RPMI7951 (cell line): ENCODE results near the gene KCNK5. TPM values are rescaled to one million over a fixed set of nuclear protein-coding genes. Genes with fewer than 3 reads are reported as not detected.

Experiments used
- DNase-seq: peaks from one replicate; pipeline ENCODE4 v3.0.0-alpha.2; 2012; ENCODE audit warnings: low read depth
- total RNA-seq: library from RNA; depleted of rRNA; stranded (reverse); fragments of >200 nt; shearing (Covaris generic); gene quantifications from 2 replicates; pipeline ENCODE4 v1.2.3, GENCODE V29; 2014

The KCNK5 gene
- total RNA-seq, 1 experiment from 2014 or later: 0.12 TPM

DNA sequence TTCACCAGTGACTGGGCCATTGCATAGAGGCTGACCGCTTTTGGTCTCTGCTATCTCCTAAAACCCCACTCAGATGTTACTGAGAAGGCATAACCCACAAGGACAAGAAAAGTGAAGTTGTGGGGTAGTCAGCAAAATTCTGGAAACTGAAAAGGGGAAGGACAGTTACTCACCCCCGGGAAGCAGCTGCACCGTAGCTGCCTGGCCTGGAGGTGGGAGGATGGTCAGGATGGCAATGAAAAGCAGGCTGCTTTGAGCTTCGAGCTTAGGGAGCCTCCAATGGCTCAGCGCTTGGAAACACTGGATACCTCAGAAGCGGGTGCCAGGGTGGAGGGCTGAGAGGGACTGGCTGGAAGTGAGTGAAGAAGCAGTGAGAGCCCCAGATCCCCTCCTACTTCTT, 56.0 kb downstream of the KCNK5 start:
- DNase-seq: no peak

DNA sequence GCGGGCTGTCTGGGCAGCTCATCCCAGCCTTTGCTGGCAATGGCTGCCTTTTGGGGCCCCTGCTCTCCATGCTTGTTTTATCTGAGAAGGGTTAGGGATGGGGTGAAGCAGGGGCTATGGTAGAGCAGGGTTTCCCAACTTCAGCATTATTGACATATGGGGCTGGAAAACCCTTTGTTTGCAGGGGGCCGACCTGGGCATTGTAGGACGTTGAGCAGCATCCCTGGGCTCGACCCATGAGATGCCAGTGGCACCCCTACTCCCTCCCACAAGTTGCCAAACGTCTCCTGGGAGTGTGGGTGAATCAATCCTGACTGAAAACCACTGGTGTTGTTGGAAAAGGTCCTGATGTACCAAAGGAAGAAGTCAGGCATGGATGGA, 56.9 kb downstream of the KCNK5 start:
- DNase-seq: no peak

DNA sequence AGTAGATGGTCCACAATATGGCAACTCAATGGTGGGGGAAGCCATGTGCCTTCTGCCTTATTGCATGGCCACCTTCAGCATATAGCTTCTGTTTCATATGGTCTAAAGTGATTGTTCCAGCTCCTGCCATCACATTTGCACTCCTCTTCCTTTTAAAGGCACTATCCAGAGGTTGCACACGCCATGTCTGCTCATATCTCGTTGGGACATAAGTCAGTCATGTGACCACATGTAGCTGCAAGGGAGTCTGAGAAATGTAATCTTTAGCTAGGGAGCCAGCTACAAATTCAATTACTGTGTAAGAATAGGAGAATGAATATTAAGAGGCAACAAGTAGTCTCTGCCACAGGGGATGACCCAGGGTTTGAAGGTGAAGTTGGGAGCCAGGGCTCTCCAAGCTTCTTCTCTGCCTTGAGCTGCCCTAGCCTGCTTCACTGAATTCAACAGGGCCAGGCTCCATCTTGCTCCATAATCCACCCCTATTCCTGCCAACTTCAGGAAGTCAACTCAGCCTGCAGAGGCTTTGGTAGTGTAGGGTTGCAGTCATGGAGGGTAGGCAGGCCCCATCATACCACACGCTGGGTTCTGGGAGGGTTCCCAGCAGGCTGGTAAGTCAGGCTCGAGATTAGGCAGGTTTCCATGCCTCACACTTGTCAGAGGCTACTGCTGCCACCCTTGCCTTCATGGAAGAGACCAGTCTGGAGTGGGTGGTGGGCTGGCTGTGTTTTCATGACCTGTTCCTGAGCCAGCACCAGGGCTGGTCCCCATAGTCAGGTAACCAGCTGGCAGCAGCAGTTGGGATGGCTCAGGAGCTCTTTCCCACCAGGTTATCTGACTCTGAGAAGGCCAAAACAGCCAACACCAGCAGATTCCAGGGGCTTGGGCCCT, 57.5 kb downstream of the KCNK5 start:
- no peak for DNase-seq

DNA sequence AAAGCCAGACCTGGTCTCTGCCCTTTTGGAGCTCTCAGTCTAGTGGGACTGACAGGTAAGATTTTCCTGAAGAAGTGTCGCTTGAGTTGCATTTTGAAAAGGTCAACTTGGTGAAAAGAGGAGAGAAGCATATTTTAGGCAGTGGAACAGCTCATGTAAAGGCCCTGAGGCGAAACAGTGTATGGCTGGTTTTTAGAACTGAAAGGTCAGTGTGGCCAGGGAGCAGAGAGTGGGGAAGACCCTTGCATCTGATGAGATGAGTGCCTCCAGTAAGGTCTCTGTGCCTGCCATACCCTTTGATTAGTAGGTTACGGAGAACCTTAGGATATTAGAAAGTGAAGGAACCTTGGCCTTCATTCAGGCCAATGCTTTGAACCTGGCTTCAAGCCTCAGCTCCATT, 58.4 kb downstream of the KCNK5 start:
- no peak for DNase-seq

DNA sequence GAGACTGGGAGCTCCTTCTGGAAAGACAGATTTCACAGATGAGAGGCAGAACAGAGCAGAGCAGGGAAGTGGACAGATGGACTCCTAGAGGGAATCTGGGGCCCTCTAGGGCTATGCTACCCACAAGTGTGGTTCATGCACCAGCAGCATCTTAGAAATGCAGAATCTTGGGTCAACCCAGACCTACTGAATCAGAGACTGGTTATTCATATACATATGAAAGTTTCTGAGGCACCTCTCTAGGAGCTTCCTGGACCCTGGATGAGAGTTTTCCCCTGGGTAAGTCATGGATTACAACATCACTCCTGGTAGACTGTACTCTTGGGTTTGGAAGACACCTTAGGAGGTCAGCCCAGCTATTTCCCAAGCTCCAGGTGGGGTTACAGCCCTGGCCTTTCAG, 58.9 kb downstream of the KCNK5 start:
- no peak for DNase-seq

DNA sequence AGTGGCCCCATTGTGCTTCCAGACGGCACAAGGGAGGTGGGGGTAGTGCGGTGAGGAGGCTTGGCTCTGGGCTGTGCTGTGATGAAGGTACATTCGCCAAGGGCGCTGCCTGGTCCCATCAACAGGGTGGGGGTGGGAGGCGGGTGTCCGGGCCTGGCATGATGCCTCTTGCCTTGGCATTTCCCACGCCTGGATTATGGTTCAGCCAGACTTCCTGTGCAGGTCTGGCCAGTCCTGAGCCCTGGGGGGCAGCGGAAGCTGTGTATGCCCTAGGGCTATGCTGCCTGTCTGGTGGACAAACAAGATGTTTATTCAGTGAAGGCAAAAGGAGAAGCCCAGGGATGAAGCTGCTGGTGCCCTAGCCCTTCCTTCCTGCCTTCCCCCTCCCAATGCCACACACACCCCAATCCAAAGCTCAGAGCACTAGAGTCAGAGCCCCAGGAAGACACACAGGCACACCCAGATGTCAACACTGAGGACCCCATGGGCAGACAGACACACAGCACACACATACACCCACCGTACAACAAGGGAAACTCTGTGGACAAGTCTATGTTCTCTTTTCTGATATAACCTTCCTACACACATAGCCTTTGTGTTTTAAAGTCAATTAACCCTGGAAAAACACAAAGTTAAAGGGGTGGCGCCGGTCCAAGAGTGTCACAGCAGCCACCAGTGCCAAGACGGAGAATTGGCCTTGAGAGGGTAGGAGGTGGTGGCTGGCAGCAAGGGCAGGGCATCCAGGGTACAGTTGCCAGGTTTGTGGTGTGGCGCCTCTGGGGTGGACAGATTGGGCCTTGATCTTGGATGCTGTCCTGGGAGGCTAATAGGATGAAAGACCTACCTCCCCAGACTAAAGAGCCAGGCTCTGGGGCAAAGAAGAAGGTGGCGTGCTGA, 59.6 kb downstream of the KCNK5 start:
- DNase-seq: no peak

DNA sequence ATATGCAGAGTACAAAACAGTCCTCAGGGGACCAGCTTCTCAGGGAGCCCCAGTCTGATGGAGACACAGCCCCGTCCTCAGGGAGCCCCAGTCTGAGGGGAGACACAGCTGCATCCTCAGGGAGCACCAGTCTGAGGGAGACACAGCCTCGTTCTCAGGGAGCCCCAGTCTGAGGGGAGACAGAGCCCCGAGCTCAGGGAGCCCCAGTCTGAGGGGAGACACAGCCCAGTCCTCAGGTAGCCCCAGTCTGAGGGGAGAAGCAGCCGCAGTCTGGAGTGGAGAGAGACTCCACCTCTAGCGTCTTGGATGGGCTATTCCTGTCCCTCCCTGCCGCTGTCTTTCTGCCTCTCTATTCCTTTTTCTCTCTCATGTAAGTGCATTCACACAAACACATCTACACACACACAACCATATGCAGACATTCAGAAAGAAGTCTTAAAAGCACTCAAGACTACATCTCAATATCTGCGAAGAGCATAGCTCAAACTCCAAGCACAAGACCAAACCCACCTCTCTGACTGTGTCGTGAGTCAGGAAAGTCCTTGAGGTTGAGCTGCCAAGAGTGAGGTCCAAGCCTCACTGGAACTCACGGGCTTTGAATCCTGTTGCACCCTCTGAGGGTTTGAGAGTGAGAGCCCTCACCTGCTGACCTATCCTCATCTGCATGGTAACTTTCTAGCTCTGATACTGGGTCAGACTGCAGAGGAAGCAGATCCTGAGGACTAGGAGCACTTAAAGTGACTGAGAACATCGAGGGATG, 61.2 kb downstream of the KCNK5 start:
- DNase-seq: no peak

DNA sequence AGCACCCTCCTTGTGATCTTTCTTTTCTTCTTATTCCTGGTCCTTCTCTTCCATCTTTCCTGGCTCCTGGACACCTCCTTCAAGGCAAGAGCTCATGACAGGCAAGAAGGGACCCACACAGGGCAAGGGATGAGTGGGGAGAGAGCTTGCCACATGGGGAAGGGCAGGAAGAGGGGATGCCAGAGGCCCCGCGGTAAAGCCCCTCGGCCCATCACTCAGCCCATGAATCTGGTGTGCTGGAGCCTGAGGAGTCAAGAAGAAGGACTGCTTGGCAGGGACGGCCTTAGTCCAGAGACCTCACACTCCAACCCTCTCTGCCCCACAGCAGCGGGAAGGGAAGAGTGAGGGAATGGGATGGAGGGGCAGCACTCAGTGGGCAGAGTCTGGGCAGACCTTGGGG, 62.0 kb downstream of the KCNK5 start:
- DNase-seq: no peak

DNA sequence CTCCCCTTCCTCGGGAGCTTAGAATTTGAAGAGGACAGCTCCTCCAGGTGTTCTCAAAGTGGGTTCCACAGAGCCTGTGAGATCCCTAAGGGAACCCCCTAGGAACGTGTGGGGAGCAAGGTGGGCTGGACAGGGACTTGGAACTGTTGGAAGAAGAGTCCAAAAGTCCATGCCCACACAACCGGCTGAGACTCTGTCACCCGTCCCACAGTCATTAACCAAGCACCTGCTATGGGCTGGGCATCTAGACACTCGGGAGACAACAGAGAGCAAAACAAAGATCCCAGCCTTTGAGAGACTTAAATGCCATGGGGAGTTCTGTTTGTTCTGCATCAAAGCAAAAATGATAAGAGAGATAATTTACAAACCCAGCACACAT, 62.4 kb downstream of the KCNK5 start:
- no peak for DNase-seq

DNA sequence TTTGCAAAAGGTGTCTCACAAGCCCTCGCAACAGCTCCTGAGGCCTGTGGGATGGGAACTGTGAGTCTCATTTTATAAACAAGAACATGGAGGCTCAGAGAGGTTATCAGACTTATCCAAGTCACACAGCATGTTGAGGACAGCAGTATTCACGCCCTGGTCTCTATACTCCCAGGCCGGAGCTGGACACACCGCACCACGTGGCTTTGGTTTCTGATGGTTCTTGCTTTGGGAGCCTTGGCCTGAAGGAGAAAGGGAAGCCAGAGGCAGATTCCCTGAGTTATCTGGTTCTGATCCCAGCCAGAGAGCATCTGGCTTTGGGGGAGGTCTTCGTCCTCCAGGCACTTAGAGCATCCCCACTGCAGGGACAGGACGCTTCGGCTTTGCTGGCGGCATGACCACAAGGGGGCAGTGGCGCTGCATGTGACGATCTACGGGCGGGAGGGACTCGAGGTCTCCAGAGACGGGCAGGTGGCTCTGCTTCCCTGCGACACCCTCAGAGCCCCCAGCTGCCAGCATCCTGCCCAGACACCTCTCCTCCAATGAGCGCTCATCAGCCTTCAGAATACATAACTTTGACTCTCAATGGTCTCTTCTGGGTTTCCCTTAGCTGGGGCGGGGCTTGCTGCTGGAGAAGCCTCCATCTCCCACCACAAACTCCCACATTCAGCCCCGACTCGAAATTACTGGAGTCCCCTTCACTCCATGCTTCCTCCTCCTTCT, 62.9 kb downstream of the KCNK5 start:
- DNase-seq: peak; percentile 50

DNA sequence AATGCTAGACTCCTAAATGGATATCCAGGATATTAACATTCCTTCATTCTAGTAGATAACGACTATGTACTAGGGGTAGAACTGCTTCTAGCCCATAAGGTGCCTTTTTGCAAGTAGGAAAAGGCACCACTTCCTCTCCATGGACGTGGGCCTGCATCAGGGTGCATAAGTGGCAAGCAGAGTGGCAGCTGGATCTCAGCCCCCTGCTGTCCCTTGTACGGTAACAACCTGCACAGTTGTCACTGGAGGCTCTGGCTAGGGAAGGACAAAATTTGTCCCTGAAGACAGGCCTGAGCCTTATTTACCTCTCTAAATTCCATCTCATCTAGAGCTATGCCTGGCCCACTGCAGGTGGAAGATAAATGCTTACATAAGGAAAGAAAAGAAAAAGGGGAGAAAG, 71.8 kb downstream of the KCNK5 start:
- DNase-seq: no peak

DNA sequence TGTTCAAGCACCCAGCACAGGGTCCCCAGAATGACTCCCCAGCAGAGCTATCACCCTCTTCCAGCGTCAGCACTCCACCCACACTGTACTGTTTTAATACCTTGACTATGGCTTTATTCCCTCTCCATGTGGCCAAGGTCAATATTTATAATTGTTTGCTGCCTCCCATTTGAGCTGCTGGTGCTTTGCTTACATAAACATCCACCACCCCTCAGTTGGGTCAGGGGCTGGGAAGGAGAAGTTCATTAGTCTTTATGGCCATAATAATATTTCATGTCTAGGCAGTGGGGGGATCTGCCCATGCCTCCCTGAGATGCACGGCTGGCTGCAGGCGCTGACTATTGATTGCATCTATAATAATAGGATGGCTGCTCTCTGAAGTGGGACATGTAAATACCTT, 72.5 kb downstream of the KCNK5 start:
- no peak for DNase-seq

DNA sequence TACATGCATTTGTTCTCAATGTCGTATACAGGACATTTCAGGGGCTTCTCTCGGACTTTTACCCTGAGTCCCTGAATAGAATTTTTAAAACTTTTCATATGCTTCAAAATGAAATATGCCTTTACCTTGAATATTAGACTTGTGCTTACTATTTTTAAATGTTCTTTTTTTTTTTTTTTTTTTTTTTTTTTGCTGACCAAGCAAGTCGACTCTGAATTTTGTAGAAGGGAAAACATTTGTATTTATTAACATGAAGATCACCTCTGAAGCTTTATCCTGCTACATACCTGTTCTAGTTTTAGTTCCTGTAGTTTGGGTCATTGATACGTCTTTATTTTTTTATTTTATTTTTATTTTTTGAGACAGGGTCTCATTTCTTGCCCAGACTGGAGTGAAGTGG, 74.6 kb downstream of the KCNK5 start:
- DNase-seq: no peak

DNA sequence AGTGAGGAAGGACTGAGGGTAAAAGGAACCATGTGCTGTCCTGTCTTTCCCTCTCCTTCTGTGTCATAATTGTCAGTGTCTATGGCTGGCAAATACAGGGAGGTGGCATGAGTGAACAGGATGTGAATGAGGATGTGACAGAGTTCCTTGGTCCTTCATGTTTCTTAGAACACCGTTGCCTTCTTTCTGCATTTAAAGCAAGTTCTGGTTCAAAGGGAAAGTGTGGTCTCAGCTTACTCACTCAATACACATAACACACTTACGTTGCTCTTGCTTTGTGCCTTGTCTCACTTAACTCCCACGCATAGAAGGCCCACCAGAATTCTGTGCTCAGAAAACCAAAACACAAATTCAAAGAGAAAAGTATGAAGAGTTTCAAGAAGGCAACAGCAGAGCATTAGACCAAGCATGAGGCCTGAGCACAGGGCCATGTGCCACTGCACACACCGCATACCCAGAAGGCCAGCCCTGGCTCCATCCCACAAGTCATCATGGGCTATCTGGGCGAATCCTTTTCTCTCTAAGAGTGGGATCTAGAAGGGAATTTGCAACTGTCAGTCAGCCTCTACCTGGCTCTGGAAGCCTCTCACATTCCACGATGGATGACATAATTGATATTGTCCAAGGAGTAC, 75.4 kb downstream of the KCNK5 start:
- no peak for DNase-seq

DNA sequence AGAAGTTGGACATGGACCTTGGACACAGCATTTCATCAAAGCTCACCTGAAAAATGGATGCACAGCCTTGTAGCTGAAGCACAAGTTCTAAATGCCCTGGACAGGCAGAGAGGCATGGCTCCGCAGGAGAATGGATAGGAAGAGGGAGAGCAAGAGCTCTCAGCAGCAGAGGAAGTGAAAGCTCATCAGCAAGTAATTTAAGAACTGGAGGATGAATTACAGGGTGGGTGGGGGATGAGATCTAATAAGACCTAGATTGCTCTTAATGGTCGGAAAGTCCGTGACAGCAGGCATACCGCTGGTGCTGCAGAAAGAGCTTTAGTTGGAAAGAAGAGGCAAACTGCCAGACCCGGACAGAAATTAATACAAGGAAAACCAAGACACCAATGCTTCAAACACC, 77.0 kb downstream of the KCNK5 start:
- no peak for DNase-seq

DNA sequence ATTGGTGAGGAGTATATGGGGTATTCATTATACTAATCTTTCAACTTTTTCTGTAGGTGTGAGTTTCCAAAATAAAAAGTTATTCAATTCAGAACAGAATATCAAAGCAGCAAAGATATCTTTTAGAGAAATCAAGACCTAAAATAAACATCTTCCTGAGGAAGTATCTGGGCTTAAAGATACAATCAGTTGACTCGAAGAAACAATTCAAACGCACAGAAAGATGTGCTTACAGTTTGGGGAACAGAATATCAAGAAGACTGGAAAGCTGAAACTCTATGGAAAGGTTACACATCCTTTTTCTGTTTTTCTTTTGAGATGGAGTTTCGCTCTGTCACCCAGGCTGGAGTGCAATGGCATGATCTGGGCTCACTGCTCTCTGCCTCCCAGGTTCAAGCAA, 78.1 kb downstream of the KCNK5 start:
- no peak for DNase-seq

DNA sequence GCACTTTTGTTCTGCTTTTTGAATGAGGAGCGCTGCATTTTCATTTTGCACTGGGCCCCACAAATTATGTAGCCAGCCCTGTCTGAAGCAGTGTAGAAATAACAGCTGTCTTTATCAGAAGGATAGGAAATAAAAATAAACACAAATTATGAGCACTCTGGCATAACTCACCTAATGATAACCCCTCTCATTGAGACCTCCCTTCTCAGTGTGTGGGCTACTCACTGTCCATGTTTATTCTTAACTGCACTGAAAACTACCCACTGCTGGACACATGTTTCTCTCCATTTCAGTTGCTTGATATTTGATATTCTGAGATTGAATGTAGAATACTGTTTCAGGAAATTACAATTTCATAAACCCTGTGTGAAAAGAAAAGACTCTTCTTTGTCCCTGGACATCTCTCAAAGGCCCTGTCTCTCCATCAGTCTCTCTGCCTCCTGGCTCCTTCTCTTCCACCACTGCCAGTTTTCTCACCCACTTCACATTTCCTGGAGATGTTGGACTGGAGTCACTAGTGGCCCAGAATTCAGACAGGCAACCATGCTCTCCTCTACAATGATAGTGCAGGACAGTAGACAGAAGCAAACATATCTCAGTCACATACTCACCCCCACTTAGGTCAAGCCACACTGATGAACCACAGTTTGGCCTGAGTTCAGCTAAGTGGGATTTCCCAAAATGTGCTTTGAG, 84.6 kb downstream of the KCNK5 start:
- DNase-seq: no peak

DNA sequence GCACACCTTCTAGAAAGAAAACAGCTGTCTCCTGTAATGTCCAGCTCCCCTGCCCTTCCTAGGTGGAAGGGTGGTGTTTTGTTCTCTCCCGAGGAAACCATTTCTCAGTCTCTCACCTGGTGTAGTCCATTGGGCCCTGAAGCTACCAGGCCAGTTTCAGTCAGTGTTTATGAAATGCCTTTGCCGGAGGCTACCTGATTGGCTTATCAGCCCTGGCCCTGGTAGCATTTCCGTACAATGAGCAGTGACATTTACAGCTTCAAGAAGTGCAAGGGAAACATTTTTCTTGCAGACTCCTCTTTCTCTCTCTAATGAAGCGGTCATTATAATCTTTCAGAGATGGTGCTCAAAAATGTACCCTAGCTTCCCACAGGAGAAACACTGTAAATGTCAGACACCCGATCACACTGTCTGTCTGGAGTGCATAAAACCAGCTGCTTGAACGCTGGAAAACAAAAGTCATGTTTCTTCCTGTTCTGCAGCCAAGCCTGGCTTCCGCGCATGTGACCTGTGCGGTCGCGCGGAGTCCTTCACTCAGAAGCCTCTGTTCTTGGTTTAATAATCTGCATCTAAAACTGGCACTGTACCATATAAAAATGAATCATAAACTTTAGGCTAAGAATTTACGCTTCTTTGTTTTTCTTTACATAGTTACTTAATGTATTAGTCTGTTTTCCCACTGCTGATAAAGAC, 85.9 kb downstream of the KCNK5 start:
- peak; percentile 4 for DNase-seq

DNA sequence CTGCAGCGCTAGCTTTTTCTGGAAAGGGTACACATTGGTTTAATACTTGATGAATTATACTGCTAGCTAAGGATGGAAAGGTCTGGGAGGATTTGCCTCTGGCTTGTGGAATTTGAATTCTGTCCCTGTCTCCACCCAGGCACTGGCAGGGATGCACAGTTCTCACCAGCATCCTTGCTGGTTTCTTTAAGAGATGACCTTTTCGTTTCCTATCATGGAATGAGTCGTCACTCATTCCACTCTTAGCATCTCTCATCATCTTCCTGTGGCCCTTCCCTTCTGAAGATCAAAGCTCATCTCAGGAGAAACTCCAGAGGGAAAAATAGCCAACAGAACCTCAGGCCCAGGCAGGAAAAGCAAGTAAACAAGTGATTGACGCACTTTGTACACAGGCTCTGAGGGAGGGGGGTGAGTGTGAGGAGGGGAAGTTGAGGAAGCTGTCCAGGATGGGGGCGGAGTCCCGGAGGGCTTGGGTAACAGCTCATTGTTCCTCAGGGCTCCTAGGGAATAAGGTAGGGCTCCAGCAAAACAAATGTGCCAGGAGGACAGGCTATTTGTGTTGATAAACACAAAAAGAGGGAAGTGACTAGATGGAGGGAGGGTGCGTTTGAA, 88.6 kb downstream of the KCNK5 start:
- no peak for DNase-seq
